ENCODE data around the gene WDR27.

DNA sequence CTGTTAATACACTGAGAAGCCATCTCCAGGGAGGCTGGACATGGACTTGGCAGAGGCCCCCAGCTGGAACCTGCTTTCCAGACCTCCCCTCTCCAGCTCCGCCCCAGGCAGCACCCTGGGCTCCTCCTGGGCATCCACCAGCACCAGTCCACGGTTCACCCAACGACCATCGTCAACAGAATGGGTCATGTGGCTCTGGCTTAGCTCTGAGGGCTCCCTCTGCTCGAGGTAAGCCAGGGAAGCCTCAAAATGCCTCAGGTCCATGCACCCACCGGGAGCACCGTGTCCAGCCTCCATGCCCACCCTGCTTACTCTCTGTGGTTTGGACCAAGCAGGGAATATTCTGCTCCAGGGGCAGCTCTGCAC is 40.5 kb downstream of the WDR27 start:
- TF ChIP-seq, protein P1, sequence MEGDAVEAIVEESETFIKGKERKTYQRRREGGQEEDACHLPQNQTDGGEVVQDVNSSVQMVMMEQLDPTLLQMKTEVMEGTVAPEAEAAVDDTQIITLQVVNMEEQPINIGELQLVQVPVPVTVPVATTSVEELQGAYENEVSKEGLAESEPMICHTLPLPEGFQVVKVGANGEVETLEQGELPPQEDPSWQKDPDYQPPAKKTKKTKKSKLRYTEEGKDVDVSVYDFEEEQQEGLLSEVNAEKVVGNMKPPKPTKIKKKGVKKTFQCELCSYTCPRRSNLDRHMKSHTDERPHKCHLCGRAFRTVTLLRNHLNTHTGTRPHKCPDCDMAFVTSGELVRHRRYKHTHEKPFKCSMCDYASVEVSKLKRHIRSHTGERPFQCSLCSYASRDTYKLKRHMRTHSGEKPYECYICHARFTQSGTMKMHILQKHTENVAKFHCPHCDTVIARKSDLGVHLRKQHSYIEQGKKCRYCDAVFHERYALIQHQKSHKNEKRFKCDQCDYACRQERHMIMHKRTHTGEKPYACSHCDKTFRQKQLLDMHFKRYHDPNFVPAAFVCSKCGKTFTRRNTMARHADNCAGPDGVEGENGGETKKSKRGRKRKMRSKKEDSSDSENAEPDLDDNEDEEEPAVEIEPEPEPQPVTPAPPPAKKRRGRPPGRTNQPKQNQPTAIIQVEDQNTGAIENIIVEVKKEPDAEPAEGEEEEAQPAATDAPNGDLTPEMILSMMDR (IDR thresholded peaks at IDR 0.05): no peak
- TF ChIP-seq POLR2A (IDR thresholded peaks at IDR 0.05): no peak
- TF ChIP-seq POLR2AphosphoS5 (IDR thresholded peaks at IDR 0.05): no peak

Data from prostate gland (tissue), 2 donors.